ENCODE measurements around the gene ERBB4.

- no peak for TF ChIP-seq CTCF (IDR thresholded peaks at IDR 0.05; ENCODE audit: low read depth, low read length, poor library complexity, severe bottlenecking)
- TF ChIP-seq EZH2phosphoT487 (IDR thresholded peaks at IDR 0.05; ENCODE audit: borderline replicate concordance, low read length): no peak
These were observed 1137.3 kb downstream of the ERBB4 start for GRCh38 chr2:211401328-211401727.

Measured in DOHH2 (cell line).